Astrocyte (in vitro differentiated cells and primary cell): ENCODE results near the gene ARRDC1. TPM values are rescaled to one million over a fixed set of nuclear protein-coding genes. Genes with fewer than 3 reads are reported as not detected.
"Not testable (repeated sequence)": the region's sequence is repeated elsewhere in the genome, so short reads cannot be mapped to it uniquely, and the experiment has no call there.

Experiments
- DNase-seq: peaks from one replicate; pipeline ENCODE4 v3.0.0-alpha.2; 2010; ENCODE audit warnings: low read depth
- FAIRE-seq: peaks from 2 replicates; lab custom pipeline; 2011; peaks lifted over from hg19 to GRCh38; lab: Jason Lieb, UNC
- H2AFZ ChIP-seq: 2 replicates; pipeline ENCODE4 v1.6.0; 2012; ENCODE audit warnings: low read depth, low read length, inconsistent platforms
- H3K27ac ChIP-seq: 2 replicates; pipeline ENCODE4 v1.5.1; 2011; ENCODE audit warnings: low read depth, low read length, inconsistent platforms
- H3K27me3 ChIP-seq: 2 replicates; pipeline ENCODE4 v1.6.0; 2011; ENCODE audit warnings: low read length, inconsistent platforms; ENCODE audit not compliant: insufficient read depth
- H3K36me3 ChIP-seq: 2 replicates; pipeline ENCODE4 v1.5.1; 2011; ENCODE audit warnings: low read length, inconsistent platforms; ENCODE audit not compliant: insufficient read depth
- H3K4me1 ChIP-seq: 2 replicates; pipeline ENCODE4 v1.5.1; 2011; ENCODE audit warnings: low read length, inconsistent platforms; ENCODE audit not compliant: insufficient read depth
- H3K4me2 ChIP-seq: 2 replicates; pipeline ENCODE4 v1.6.0; 2012; ENCODE audit warnings: low read length, inconsistent platforms
- H3K4me3 ChIP-seq: 2 replicates; pipeline ENCODE4 v1.5.1; 2011; ENCODE audit warnings: low read depth, mild to moderate bottlenecking, low read length, inconsistent platforms; ENCODE audit not compliant: insufficient read depth
- H3K79me2 ChIP-seq: 2 replicates; pipeline ENCODE4 v1.6.0; 2012; ENCODE audit warnings: mild to moderate bottlenecking, low read length, inconsistent platforms; ENCODE audit not compliant: insufficient read depth
- H3K9ac ChIP-seq: 2 replicates; pipeline ENCODE4 v1.6.0; 2012; ENCODE audit warnings: mild to moderate bottlenecking, low read length, inconsistent platforms
- H3K9me3 ChIP-seq: 2 replicates; pipeline ENCODE4 v1.5.1; 2012; ENCODE audit warnings: low read depth, mild to moderate bottlenecking, low read length, inconsistent platforms; ENCODE audit not compliant: insufficient read depth
- H4K20me1 ChIP-seq: 2 replicates; pipeline ENCODE4 v1.6.0; 2012; ENCODE audit warnings: low read length, inconsistent platforms; ENCODE audit not compliant: insufficient read depth
- H3K27ac Mint-ChIP-seq: one replicate; pipeline ENCODE4 v1.8.0; 2021; ENCODE audit warnings: mild to moderate bottlenecking, mixed read lengths; ENCODE audit not compliant: unreplicated experiment
- H3K27me3 Mint-ChIP-seq: one replicate; pipeline ENCODE4 v1.8.0; 2021; ENCODE audit warnings: low read depth, mixed read lengths; ENCODE audit not compliant: unreplicated experiment
- H3K36me3 Mint-ChIP-seq: one replicate; pipeline ENCODE4 v1.8.0; 2021; ENCODE audit warnings: low read depth, mixed read lengths; ENCODE audit not compliant: unreplicated experiment
- H3K4me1 Mint-ChIP-seq: one replicate; pipeline ENCODE4 v1.8.0; 2021; ENCODE audit warnings: low read depth, mixed read lengths; ENCODE audit not compliant: unreplicated experiment
- H3K4me3 Mint-ChIP-seq: one replicate; pipeline ENCODE4 v1.8.0; 2021; ENCODE audit warnings: mild to moderate bottlenecking, moderate library complexity, mixed read lengths; ENCODE audit not compliant: unreplicated experiment
- H3K9me3 Mint-ChIP-seq: one replicate; pipeline ENCODE4 v1.8.0; 2021; ENCODE audit warnings: mild to moderate bottlenecking, mixed read lengths; ENCODE audit not compliant: unreplicated experiment
- CTCF ChIP-seq: IDR thresholded peaks from 2 replicates; pipeline ENCODE4 v1.5.1; 2011; ENCODE audit warnings: low read depth, mild to moderate bottlenecking, inconsistent platforms, low read length, moderate library complexity; ENCODE audit not compliant: insufficient read depth
- EZH2 ChIP-seq: IDR thresholded peaks from 2 replicates; pipeline ENCODE4 v1.6.1; 2012; ENCODE audit warnings: mild to moderate bottlenecking, low read length, inconsistent platforms; ENCODE audit not compliant: insufficient read depth
- total RNA-seq: library from RNA; stranded (reverse); gene quantifications from 2 replicates; pipeline ENCODE4 v1.2.1, GENCODE V29; 2021

Gene ARRDC1
- total RNA-seq, 1 donor from 2014 or later = 14.2 TPM

GRCh38 chr9:137593176-137593575 is 12.3 kb upstream of the ARRDC1 start:
- Mint-ChIP-seq H3K4me1 (no peaks in the 10 kb centered on the region), H3K27me3 (peaks cover 7% of the 10 kb centered on the region), H3K4me3 (no peak overlapping the region), H3K27ac (no peak overlapping the region), H3K36me3 (no peaks in the 10 kb centered on the region), H3K9me3 (no peaks in the 10 kb centered on the region)
- no peak overlapping the region for H3K9ac ChIP-seq
- FAIRE-seq = no peak
- peaks cover 17% of the 10 kb centered on the region for H3K79me2 ChIP-seq
- H3K27ac ChIP-seq = no peak overlapping the region
- no peak overlapping the region for H3K4me2 ChIP-seq
- peaks cover 15% of the 10 kb centered on the region for H4K20me1 ChIP-seq
- no peak for DNase-seq
- peaks cover 10% of the 10 kb centered on the region for H3K4me1 ChIP-seq
- H2AFZ ChIP-seq = no peak overlapping the region
- H3K4me3 ChIP-seq = no peak overlapping the region
- H3K36me3 ChIP-seq = peaks cover 1% of the 10 kb centered on the region
- H3K9me3 ChIP-seq = no peaks in the 10 kb centered on the region
- no peaks in the 10 kb centered on the region for H3K27me3 ChIP-seq
- TF ChIP-seq CTCF (no peak), EZH2 (no peak)

GRCh38 chr9:137596577-137596976 is 8.9 kb upstream of the ARRDC1 start:
- H4K20me1 ChIP-seq, H3K79me2 ChIP-seq, H3K36me3 ChIP-seq, H3K4me3 Mint-ChIP-seq, H2AFZ ChIP-seq, H3K27ac Mint-ChIP-seq, H3K4me2 ChIP-seq, H3K27ac ChIP-seq, H3K36me3 Mint-ChIP-seq, H3K9me3 Mint-ChIP-seq, H3K4me1 Mint-ChIP-seq, H3K27me3 ChIP-seq, DNase-seq, FAIRE-seq, H3K9ac ChIP-seq, H3K9me3 ChIP-seq, H3K4me3 ChIP-seq, H3K4me1 ChIP-seq: not testable (repeated sequence)
- peaks cover 12% of the 10 kb centered on the region for H3K27me3 Mint-ChIP-seq

- no peak overlapping the region for H3K27ac ChIP-seq
- no peaks in the 10 kb centered on the region for H3K36me3 ChIP-seq
- no peak overlapping the region for H3K27ac Mint-ChIP-seq
- H3K27me3 ChIP-seq = no peaks in the 10 kb centered on the region
- TF ChIP-seq CTCF = no peak
- TF ChIP-seq EZH2 = no peak
- no peaks in the 10 kb centered on the region for H3K36me3 Mint-ChIP-seq
- no peaks in the 10 kb centered on the region for H3K9me3 ChIP-seq
- no peak overlapping the region for H3K4me3 ChIP-seq
- H3K79me2 ChIP-seq = no peaks in the 10 kb centered on the region
- FAIRE-seq (no peak), DNase-seq (no peak)
- no peaks in the 10 kb centered on the region for H3K4me1 Mint-ChIP-seq
- H4K20me1 ChIP-seq = no peaks in the 10 kb centered on the region
- H3K4me3 Mint-ChIP-seq = no peak overlapping the region
- H3K4me2 ChIP-seq = no peak overlapping the region
- H3K4me1 ChIP-seq = no peaks in the 10 kb centered on the region
- peaks cover 6% of the 10 kb centered on the region for H3K27me3 Mint-ChIP-seq
- no peak overlapping the region for H3K9ac ChIP-seq
- H2AFZ ChIP-seq = no peak overlapping the region
- no peaks in the 10 kb centered on the region for H3K9me3 Mint-ChIP-seq
Observed at GRCh38 chr9:137598943-137599342, 6.5 kb upstream of the ARRDC1 start.
